Transverse colon (tissue), 4 donors: ENCODE data around the gene ITGB6.

Experiments
- EP300 ChIP-seq: sonication (generic); formaldehyde crosslinking; IDR thresholded peaks from one replicate; pipeline ENCODE4 v1.6.1; 2017; ENCODE audit warnings: antibody characterized with exemption, low read depth
- POLR2A ChIP-seq: fragments of 450-650 bp; IDR thresholded peaks from one replicate; pipeline ENCODE4 v1.6.1; 2016; ENCODE audit warnings: antibody characterized with exemption, mild to moderate bottlenecking, moderate library complexity
- POLR2AphosphoS5 ChIP-seq, 3 donors: sonication (generic); formaldehyde crosslinking; IDR thresholded peaks; one replicate each; pipeline ENCODE4 v1.6.1; 2016; ENCODE audit warnings: antibody characterized with exemption in 3 of 3
- TF ChIP-seq, protein P1 (sequence below), 5 experiments: fragments of 200-600 bp in 3 of 5; fragments of 450-650 bp in 2 of 5; sonication (generic) in 3 of 5; IDR thresholded peaks; 1 replicate in 2 of 5; 2 replicates in 3 of 5; pipeline ENCODE4 v1.5.1; 2016 to 2017; ENCODE audit warnings: antibody characterized with exemption in 5 of 5, inconsistent platforms in 3 of 5, mild to moderate bottlenecking in 2 of 5, moderate library complexity in 1 of 5

DNA sequence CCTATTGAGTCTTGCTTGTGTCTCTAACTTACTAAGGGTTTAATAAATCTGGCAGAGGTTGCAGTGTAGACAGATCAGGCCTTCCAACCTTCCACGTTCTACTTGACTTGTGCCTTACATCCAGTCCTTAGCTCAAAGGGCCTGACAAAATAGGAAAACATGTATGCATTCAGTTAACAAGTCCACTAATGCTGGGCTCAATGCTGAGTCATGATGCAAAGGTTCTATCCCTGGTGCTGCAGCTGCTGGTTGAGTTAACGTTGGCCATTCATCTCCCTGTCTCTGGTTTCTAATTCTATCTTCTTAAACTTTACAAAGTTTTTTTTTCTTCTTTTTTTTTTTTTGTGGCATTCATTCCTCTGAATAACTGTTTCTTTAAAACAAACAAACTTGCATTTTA, 46.3 kb upstream of the ITGB6 start:
- TF ChIP-seq, protein P1, sequence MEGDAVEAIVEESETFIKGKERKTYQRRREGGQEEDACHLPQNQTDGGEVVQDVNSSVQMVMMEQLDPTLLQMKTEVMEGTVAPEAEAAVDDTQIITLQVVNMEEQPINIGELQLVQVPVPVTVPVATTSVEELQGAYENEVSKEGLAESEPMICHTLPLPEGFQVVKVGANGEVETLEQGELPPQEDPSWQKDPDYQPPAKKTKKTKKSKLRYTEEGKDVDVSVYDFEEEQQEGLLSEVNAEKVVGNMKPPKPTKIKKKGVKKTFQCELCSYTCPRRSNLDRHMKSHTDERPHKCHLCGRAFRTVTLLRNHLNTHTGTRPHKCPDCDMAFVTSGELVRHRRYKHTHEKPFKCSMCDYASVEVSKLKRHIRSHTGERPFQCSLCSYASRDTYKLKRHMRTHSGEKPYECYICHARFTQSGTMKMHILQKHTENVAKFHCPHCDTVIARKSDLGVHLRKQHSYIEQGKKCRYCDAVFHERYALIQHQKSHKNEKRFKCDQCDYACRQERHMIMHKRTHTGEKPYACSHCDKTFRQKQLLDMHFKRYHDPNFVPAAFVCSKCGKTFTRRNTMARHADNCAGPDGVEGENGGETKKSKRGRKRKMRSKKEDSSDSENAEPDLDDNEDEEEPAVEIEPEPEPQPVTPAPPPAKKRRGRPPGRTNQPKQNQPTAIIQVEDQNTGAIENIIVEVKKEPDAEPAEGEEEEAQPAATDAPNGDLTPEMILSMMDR (IDR thresholded peaks at IDR 0.05): no peak
- TF ChIP-seq POLR2A (no peak), EP300 (no peak), POLR2AphosphoS5 (IDR thresholded peaks at IDR 0.05) (no peak)
